Gastrocnemius medialis (tissue), 4 donors: Measurements from ENCODE around the gene ATF6B.

Experiments used
- POLR2A ChIP-seq, 2 donors: fragments of 450-650 bp; IDR thresholded peaks; one replicate each; pipeline ENCODE4 v1.6.1; 2017; ENCODE audit warnings: antibody characterized with exemption in 2 of 2, mild to moderate bottlenecking in 2 of 2, moderate library complexity in 2 of 2
- TF ChIP-seq, protein P1 (sequence below), 5 experiments: fragments of 450-650 bp in 3 of 5; fragments of 200-600 bp in 2 of 5; sonication (generic) in 2 of 5; IDR thresholded peaks in 4 of 5; conservative IDR thresholded peaks in 1 of 5; 1 replicate in 4 of 5; 2 replicates in 1 of 5; pipeline ENCODE4 v1.5.1; 2016 to 2019; ENCODE audit warnings: antibody characterized with exemption in 5 of 5, mild to moderate bottlenecking in 3 of 5, moderate library complexity in 3 of 5

GRCh38 chr6:32133786-32134185 is 5.7 kb upstream of the ATF6B start:
- TF ChIP-seq, protein P1, sequence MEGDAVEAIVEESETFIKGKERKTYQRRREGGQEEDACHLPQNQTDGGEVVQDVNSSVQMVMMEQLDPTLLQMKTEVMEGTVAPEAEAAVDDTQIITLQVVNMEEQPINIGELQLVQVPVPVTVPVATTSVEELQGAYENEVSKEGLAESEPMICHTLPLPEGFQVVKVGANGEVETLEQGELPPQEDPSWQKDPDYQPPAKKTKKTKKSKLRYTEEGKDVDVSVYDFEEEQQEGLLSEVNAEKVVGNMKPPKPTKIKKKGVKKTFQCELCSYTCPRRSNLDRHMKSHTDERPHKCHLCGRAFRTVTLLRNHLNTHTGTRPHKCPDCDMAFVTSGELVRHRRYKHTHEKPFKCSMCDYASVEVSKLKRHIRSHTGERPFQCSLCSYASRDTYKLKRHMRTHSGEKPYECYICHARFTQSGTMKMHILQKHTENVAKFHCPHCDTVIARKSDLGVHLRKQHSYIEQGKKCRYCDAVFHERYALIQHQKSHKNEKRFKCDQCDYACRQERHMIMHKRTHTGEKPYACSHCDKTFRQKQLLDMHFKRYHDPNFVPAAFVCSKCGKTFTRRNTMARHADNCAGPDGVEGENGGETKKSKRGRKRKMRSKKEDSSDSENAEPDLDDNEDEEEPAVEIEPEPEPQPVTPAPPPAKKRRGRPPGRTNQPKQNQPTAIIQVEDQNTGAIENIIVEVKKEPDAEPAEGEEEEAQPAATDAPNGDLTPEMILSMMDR (IDR thresholded peaks at IDR 0.05 in 4 of 5, conservative IDR thresholded peaks at IDR 0.05 in 1 of 5) = no peak
- TF ChIP-seq POLR2A (IDR thresholded peaks at IDR 0.05) = no peak
